Thyroid gland (tissue), 4 donors: ENCODE data around the gene CDC42SE2. TPM values are rescaled to one million over a fixed set of nuclear protein-coding genes. Genes with fewer than 3 reads are reported as not detected.

Source experiments
- DNase-seq, 2 donors: peaks; one replicate each; pipeline ENCODE4 v3.0.0-alpha.2; 2019
- H3K27ac ChIP-seq, 3 donors: fragments of 200-600 bp; sonication (generic); 1 replicate in 2 of 3; 2 replicates in 1 of 3; pipeline ENCODE4 v1.5.1; 2016 to 2019; ENCODE audit warnings: mild to moderate bottlenecking in 1 of 3, moderate library complexity in 1 of 3
- H3K27me3 ChIP-seq: fragments of 200-600 bp; sonication (generic); one replicate; pipeline ENCODE4 v1.5.1; 2019
- H3K36me3 ChIP-seq, 2 donors: fragments of 200-600 bp; sonication (generic); one replicate each; pipeline ENCODE4 v1.5.1; 2016 to 2019
- H3K4me1 ChIP-seq, 2 donors: fragments of 200-600 bp; sonication (generic); one replicate each; pipeline ENCODE4 v1.5.1; 2017 to 2019
- H3K4me3 ChIP-seq, 3 donors: fragments of 200-600 bp; sonication (generic); replicated peaks in 1 of 3; 1 replicate in 2 of 3; 2 replicates in 1 of 3; pipeline ENCODE4 v1.5.1; 2016; ENCODE audit warnings: mild to moderate bottlenecking in 1 of 3
- H3K9me3 ChIP-seq: fragments of 200-600 bp; sonication (generic); one replicate; pipeline ENCODE4 v1.5.1; 2017
- CTCF ChIP-seq, 6 experiments: fragments of 200-600 bp in 3 of 6; fragments of 450-650 bp in 3 of 6; sonication (generic) in 3 of 6; IDR thresholded peaks; one replicate each; pipeline ENCODE4 v1.5.1; 2016 to 2019; ENCODE audit warnings: antibody characterized with exemption in 6 of 6, mild to moderate bottlenecking in 2 of 6, inconsistent platforms in 1 of 6, moderate library complexity in 1 of 6
- POLR2A ChIP-seq, 2 donors: fragments of 450-650 bp; IDR thresholded peaks; one replicate each; pipeline ENCODE4 v1.6.1; 2017; ENCODE audit warnings: antibody characterized with exemption in 2 of 2, mild to moderate bottlenecking in 2 of 2, moderate library complexity in 1 of 2
- WGBS, 2 donors: methylation state at CpG; one replicate each; pipeline ENCODE4 v1.1.5; 2017; 5-methylcytosine and 5-hydroxymethylcytosine counted together
- intact Hi-C: fragments of 100-400 bp; cut with DNase I; formaldehyde crosslinking; loops from one replicate; pipeline ENCODE4 v1.15.1; 2023
- total RNA-seq, 4 donors: library from RNA; depleted of rRNA; stranded (reverse); fragments of >200 nt; gene quantifications; one replicate each; pipeline ENCODE4 v1.2.3, GENCODE V29; 2016

Gene CDC42SE2
- total RNA-seq, 4 donors from 2014 or later, result 74.9 to 92.5 (median 83.8) TPM

- Histone ChIP-seq H3K4me3 (no peak overlapping the region), H3K27ac (peak overlapping the region; percentile 7 to 90 (median 86)), H3K27me3 (no peaks in the 10 kb centered on the region), H3K4me1 (peaks cover 52 to 61% of the 10 kb centered on the region in 2 donors), H3K9me3 (no peaks in the 10 kb centered on the region), H3K36me3 (no peaks in the 10 kb centered on the region)
- no peak for DNase-seq
- 90 to 92% methylated on average over 4 of the region's 4 CpGs for WGBS, 2 donors
- intact Hi-C loops, result no loop called here
- TF ChIP-seq POLR2A (IDR thresholded peaks at IDR 0.05) (no peak), CTCF (IDR thresholded peaks at IDR 0.05) (no peak)
Observed at GRCh38 chr5:131389096-131389868, 125.4 kb downstream of the CDC42SE2 start.

GRCh38 chr5:131389869-131390265, 126.0 kb downstream of the CDC42SE2 start:
- WGBS, 2 donors, result 70 to 74% methylated on average over 1 of the region's 1 CpG
- H3K4me3 ChIP-seq, result no peak overlapping the region
- H3K27me3 ChIP-seq, result no peaks in the 10 kb centered on the region
- no peaks in the 10 kb centered on the region for H3K9me3 ChIP-seq
- H3K36me3 ChIP-seq, result no peaks in the 10 kb centered on the region
- no peak for TF ChIP-seq POLR2A (IDR thresholded peaks at IDR 0.05)
- TF ChIP-seq CTCF (IDR thresholded peaks at IDR 0.05), result no peak
- H3K27ac ChIP-seq, result peak overlapping the region in 1 of 3 donors; percentile 90
- intact Hi-C loops, result loop anchor here (10.0 kb wide), 1 partner anchor 105 kb away; no protein-coding TSS in a partner anchor
- peaks cover 54 to 61% of the 10 kb centered on the region in 2 donors for H3K4me1 ChIP-seq
- no peak for DNase-seq

GRCh38 chr5:131392466-131393095, 128.7 kb downstream of the CDC42SE2 start:
- peak overlapping the region; percentile 81 to 96 (median 90) for H3K27ac ChIP-seq
- intact Hi-C loops, result loop anchor here (10.0 kb wide), 1 partner anchor 108 kb away; no protein-coding TSS in a partner anchor
- DNase-seq, result no peak
- H3K36me3 ChIP-seq, result no peaks in the 10 kb centered on the region
- H3K27me3 ChIP-seq, result no peaks in the 10 kb centered on the region
- H3K4me3 ChIP-seq, result no peak overlapping the region
- H3K9me3 ChIP-seq, result no peaks in the 10 kb centered on the region
- TF ChIP-seq CTCF (IDR thresholded peaks at IDR 0.05), result no peak
- TF ChIP-seq POLR2A (IDR thresholded peaks at IDR 0.05), result no peak
- peaks cover 30 to 37% of the 10 kb centered on the region in 2 donors for H3K4me1 ChIP-seq
- WGBS, 2 donors, result 55 to 62% methylated on average over 5 of the region's 5 CpGs

GRCh38 chr5:131393498-131393968, 129.7 kb downstream of the CDC42SE2 start:
- Histone ChIP-seq H3K9me3 (no peaks in the 10 kb centered on the region), H3K27me3 (no peaks in the 10 kb centered on the region), H3K4me3 (no peak overlapping the region), H3K36me3 (no peaks in the 10 kb centered on the region), H3K27ac (peak overlapping the region; percentile 81 to 96 (median 90)), H3K4me1 (peaks cover 27 to 28% of the 10 kb centered on the region in 2 donors)
- intact Hi-C loops, result loop anchor here (10.0 kb wide), 1 partner anchor 109 kb away; no protein-coding TSS in a partner anchor
- 9 to 14% methylated on average over 5 of the region's 5 CpGs for WGBS, 2 donors
- TF ChIP-seq CTCF (IDR thresholded peaks at IDR 0.05) (no peak), POLR2A (IDR thresholded peaks at IDR 0.05) (no peak)
- DNase-seq, result peak; percentile 82 to 84
